ENCODE results near the gene EHD1. TPM values are rescaled to one million over a fixed set of nuclear protein-coding genes. Genes with fewer than 3 reads are reported as not detected.

The EHD1 gene
- total and polyA plus RNA-seq, 9 of the 15 experiments (the other 6 are each of a cell fraction or from before 2014, with no cell fraction given): 0.46 to 65.0 (median 16.4) TPM

DNA sequence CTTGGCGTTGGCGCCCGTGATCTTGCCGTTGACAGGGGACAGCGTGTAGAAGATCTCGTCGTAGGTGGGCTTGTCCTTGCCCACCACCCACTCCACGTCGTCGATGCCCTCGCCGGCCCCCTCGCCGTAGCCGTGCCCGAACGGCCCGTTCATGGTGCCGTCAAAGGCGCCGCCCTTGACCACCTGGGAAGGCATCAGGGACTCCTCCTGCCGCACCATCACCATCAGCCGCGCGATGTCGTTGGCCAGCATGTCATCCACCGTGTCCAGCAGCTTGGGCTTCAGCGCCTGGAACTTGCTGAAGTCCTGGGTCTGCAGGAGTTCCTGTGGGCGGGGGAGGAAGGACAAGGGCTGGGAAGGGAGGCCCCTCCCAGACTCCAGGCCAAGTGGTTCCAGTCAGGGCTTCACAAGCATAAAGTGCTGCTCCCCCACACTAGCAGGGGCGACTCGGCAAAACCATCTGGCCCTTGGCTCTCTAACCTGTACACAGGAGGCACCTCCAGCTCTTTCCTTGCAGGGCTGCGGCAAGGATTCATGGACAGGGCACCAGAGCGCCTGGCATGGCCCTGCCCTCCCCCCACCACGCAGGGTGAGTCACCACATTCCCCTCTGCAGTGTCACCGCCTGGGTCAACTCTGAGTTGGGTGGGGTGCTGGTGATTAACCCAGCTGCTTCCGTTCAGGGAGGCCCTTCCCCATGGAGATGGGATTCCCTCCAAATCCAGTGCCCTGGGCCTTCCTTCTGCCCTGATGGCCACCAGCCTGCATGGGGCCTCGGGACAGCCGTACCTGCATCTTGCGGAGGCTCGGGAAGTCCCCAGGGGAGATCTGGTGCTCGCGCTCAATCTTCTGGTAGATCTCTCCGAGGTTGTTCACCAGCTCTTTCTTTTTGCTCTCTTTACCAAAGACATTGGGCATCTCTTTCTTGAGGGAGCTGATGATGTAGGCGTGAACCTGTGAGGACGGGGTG lies 23.6 kb downstream of the EHD1 start (continued):
- TF ChIP-seq, protein P1, sequence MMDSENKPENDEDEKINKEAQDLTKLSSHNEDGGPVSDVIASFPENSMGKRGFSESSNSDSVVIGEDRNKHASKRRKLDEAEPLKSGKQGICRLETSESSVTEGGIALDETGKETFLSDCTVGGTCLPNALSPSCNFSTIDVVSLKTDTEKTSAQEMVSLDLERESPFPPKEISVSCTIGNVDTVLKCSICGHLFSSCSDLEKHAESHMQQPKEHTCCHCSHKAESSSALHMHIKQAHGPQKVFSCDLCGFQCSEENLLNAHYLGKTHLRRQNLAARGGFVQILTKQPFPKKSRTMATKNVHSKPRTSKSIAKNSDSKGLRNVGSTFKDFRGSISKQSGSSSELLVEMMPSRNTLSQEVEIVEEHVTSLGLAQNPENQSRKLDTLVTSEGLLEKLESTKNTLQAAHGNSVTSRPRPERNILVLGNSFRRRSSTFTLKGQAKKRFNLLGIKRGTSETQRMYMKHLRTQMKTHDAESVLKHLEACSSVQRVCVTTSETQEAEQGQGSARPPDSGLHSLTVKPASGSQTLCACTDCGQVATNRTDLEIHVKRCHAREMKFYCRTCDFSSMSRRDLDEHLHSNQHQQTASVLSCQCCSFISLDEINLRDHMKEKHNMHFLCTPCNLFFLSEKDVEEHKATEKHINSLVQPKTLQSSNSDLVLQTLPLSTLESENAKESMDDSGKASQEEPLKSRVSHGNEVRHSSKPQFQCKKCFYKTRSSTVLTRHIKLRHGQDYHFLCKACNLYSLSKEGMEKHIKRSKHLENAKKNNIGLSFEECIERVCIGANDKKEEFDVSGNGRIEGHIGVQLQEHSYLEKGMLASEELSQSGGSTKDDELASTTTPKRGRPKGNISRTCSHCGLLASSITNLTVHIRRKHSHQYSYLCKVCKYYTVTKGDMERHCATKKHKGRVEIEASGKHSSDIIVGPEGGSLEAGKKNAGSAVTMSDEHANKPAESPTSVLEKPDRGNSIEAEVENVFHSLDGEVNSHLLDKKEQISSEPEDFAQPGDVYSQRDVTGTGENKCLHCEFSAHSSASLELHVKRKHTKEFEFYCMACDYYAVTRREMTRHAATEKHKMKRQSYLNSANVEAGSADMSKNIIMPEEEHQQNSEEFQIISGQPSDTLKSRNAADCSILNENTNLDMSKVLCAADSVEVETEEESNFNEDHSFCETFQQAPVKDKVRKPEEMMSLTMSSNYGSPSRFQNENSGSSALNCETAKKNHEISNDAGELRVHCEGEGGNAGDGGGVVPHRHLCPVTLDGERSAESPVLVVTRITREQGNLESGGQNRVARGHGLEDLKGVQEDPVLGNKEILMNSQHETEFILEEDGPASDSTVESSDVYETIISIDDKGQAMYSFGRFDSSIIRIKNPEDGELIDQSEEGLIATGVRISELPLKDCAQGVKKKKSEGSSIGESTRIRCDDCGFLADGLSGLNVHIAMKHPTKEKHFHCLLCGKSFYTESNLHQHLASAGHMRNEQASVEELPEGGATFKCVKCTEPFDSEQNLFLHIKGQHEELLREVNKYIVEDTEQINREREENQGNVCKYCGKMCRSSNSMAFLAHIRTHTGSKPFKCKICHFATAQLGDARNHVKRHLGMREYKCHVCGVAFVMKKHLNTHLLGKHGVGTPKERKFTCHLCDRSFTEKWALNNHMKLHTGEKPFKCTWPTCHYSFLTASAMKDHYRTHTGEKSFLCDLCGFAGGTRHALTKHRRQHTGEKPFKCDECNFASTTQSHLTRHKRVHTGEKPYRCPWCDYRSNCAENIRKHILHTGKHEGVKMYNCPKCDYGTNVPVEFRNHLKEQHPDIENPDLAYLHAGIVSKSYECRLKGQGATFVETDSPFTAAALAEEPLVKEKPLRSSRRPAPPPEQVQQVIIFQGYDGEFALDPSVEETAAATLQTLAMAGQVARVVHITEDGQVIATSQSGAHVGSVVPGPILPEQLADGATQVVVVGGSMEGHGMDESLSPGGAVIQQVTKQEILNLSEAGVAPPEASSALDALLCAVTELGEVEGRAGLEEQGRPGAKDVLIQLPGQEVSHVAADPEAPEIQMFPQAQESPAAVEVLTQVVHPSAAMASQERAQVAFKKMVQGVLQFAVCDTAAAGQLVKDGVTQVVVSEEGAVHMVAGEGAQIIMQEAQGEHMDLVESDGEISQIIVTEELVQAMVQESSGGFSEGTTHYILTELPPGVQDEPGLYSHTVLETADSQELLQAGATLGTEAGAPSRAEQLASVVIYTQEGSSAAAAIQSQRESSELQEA (IDR thresholded peaks at IDR 0.05; ENCODE audit: low read depth): no peak
- TF ChIP-seq ZNF232 (CRISPR knock-in tag; IDR thresholded peaks at IDR 0.05): no peak
- TF ChIP-seq, protein P2, sequence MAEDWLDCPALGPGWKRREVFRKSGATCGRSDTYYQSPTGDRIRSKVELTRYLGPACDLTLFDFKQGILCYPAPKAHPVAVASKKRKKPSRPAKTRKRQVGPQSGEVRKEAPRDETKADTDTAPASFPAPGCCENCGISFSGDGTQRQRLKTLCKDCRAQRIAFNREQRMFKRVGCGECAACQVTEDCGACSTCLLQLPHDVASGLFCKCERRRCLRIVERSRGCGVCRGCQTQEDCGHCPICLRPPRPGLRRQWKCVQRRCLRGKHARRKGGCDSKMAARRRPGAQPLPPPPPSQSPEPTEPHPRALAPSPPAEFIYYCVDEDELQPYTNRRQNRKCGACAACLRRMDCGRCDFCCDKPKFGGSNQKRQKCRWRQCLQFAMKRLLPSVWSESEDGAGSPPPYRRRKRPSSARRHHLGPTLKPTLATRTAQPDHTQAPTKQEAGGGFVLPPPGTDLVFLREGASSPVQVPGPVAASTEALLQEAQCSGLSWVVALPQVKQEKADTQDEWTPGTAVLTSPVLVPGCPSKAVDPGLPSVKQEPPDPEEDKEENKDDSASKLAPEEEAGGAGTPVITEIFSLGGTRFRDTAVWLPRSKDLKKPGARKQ (CRISPR knock-in tag; IDR thresholded peaks at IDR 0.05): no peak
- TF ChIP-seq RBFOX2 (IDR thresholded peaks at IDR 0.05; ENCODE audit: low read depth, low read length): peak; percentile 51
- TF ChIP-seq, protein P3, sequence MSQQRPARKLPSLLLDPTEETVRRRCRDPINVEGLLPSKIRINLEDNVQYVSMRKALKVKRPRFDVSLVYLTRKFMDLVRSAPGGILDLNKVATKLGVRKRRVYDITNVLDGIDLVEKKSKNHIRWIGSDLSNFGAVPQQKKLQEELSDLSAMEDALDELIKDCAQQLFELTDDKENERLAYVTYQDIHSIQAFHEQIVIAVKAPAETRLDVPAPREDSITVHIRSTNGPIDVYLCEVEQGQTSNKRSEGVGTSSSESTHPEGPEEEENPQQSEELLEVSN (IDR thresholded peaks at IDR 0.05; ENCODE audit: borderline replicate concordance in 1 of 2, extremely low read depth in 1 of 2, insufficient read depth in 1 of 2, insufficient read length in 1 of 2, low read depth in 1 of 2, low read length in 1 of 2, poor library complexity in 1 of 2, severe bottlenecking in 1 of 2): peak in 1 of 2 experiments; percentile 60
- TF ChIP-seq ETV5 (CRISPR knock-in tag; IDR thresholded peaks at IDR 0.05; ENCODE audit: low read depth): peak; percentile 97
- TF ChIP-seq ZNF354B (CRISPR knock-in tag; IDR thresholded peaks at IDR 0.05): no peak
- TF ChIP-seq NRF1 (conservative IDR thresholded peaks at IDR 0.05 in 1 of 2, IDR thresholded peaks at IDR 0.05 in 1 of 2): peak in 1 of 2 experiments; percentile 30; a peak in 1 of 4 replicates

Data from K562 (cell line).